ENCODE measurements around the gene WWOX. TPM values are rescaled to one million over a fixed set of nuclear protein-coding genes. Genes with fewer than 3 reads are reported as not detected.
A peak's percentile ranks its signal among the peaks of the same experiment; 100 is the strongest.

The WWOX gene
- total and polyA plus RNA-seq, 2 of the 13 experiments (the other 11 are each of a cell fraction or from before 2014, with no cell fraction given) = 9.1 to 37.4 TPM

GRCh38 chr16:78553268-78554039, 454.0 kb downstream of the WWOX start:
- no peak overlapping the region for H3K4me2 ChIP-seq (ENCODE audit: low read depth, low read length)
- no peak for DNase-seq (ENCODE audit: low spot score)
- H4K20me1 ChIP-seq (ENCODE audit: insufficient read depth, low read length) = no peaks in the 10 kb centered on the region
- no peak overlapping the region for H3K9ac ChIP-seq (ENCODE audit: insufficient read depth, low read depth, low read length)
- no peak overlapping the region for H2AFZ ChIP-seq (ENCODE audit: low read length)
- 73% methylated on average over 10 of the region's 10 CpGs for WGBS (ENCODE audit: low lambda C conversion rate)
- peaks cover 12% of the 10 kb centered on the region for H3K4me1 ChIP-seq (ENCODE audit: insufficient read depth, low read length)
- BruUV-seq (replicated peaks) = no TSS peak
- H3K9me3 ChIP-seq (ENCODE audit: low read length) = no peaks in the 10 kb centered on the region
- intact Hi-C loops (cut with micrococcal nuclease; ENCODE audit: unreplicated experiment) (no loop called here), in situ Hi-C loops (cut with HindIII; ENCODE audit: extremely low pct_ligation_motif_present, low pct_unique_long_range_greater_than_20kb) (no loop called here)
- H3K27me3 ChIP-seq (ENCODE audit: control insufficient read depth in 1 of 2, insufficient read depth in 2 of 2, low read length in 2 of 2) = no peaks in the 10 kb centered on the region
- CTCF ChIA-PET (ENCODE audit: low intra/inter-chr PET ratio, low total read pairs) = no interaction called here
- no peaks in the 10 kb centered on the region for H3K36me3 ChIP-seq (replicated peaks in 1 of 2; ENCODE audit: control insufficient read depth in 1 of 2, insufficient read depth in 2 of 2, low read length in 2 of 2)
- H3K4me3 ChIP-seq (replicated peaks in 1 of 3; ENCODE audit: insufficient read depth in 1 of 3, low read depth in 2 of 3, low read length in 3 of 3) = no peak overlapping the region
- TF ChIP-seq ZNF616 (CRISPR knock-in tag; IDR thresholded peaks at IDR 0.05; ENCODE audit: low read depth) (no peak), SOX5 (CRISPR knock-in tag; IDR thresholded peaks at IDR 0.05; ENCODE audit: borderline replicate concordance) (no peak), ZNF776 (CRISPR knock-in tag; IDR thresholded peaks at IDR 0.05) (no peak), STAG1 (CRISPR knock-in tag; IDR thresholded peaks at IDR 0.05) (peak; percentile 62), ZNF670 (CRISPR knock-in tag; IDR thresholded peaks at IDR 0.05; ENCODE audit: borderline replicate concordance) (no peak), CTCF (CRISPR knock-in tag; IDR thresholded peaks at IDR 0.05) (peak; percentile 53), RAD21 (CRISPR knock-in tag; IDR thresholded peaks at IDR 0.05) (0 out of 2 replicates have a peak, but pooled peaks have one; percentile 23)
- POLR2A ChIA-PET = no interaction called here
- no peaks in the 10 kb centered on the region for H3K79me2 ChIP-seq (ENCODE audit: insufficient read depth, low read length)
- no peak for FAIRE-seq
- ATAC-seq = peak; percentile 80
- no peak overlapping the region for H3K27ac ChIP-seq (ENCODE audit: extremely low read length, insufficient read depth, low read length)
